PC-3 (cell line): ENCODE measurements around the gene OR4F16.
"Not testable (repeated sequence)": the region's sequence is repeated elsewhere in the genome, so short reads cannot be mapped to it uniquely, and the experiment has no call there.

Experiments
- EZH2 ChIP-seq: fragments of 300-600 bp; sonication (generic); IDR thresholded peaks from one replicate; pipeline ENCODE4 v1.6.1; 2017; ENCODE audit warnings: antibody characterized with exemption, mild to moderate bottlenecking, low read length; ENCODE audit not compliant: unreplicated experiment
- EZH2phosphoT487 ChIP-seq: fragments of 300-600 bp; sonication (generic); IDR thresholded peaks from 2 replicates; pipeline ENCODE4 v1.6.1; 2018; ENCODE audit warnings: mild to moderate bottlenecking, antibody characterized with exemption, low read length, borderline replicate concordance
- TF ChIP-seq, protein P1 (sequence below): fragments of 300-600 bp; sonication (generic); conservative IDR thresholded peaks from 2 replicates; pipeline ENCODE4 v1.5.1; 2017; ENCODE audit warnings: antibody characterized with exemption, low read depth, mild to moderate bottlenecking, low read length

DNA sequence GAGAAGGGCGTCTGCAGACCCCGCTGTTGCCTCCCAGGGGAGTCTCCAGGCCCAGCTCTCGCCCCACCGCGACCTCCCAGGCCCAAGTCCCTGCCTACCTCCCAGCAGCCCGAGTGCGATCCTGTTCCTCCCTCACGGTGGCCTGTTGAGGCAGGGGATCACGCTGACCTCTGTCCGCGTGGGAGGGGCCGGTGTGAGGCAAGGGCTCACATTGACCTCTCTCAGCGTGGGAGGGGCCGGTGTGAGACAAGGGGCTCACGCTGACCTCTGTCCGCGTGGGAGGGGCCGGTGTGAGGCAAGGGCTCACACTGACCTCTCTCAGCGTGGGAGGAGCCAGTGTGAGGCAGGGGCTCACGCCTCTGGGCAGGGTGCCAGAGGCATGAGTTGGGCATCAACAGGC lies 40.6 kb upstream of the OR4F16 start:
- TF ChIP-seq, protein P1, sequence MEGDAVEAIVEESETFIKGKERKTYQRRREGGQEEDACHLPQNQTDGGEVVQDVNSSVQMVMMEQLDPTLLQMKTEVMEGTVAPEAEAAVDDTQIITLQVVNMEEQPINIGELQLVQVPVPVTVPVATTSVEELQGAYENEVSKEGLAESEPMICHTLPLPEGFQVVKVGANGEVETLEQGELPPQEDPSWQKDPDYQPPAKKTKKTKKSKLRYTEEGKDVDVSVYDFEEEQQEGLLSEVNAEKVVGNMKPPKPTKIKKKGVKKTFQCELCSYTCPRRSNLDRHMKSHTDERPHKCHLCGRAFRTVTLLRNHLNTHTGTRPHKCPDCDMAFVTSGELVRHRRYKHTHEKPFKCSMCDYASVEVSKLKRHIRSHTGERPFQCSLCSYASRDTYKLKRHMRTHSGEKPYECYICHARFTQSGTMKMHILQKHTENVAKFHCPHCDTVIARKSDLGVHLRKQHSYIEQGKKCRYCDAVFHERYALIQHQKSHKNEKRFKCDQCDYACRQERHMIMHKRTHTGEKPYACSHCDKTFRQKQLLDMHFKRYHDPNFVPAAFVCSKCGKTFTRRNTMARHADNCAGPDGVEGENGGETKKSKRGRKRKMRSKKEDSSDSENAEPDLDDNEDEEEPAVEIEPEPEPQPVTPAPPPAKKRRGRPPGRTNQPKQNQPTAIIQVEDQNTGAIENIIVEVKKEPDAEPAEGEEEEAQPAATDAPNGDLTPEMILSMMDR = not testable (repeated sequence)
- not testable (repeated sequence) for TF ChIP-seq EZH2, EZH2phosphoT487
